ENCODE measurements around the gene MTMR10.
A peak's percentile ranks its signal among the peaks of the same experiment; 100 is the strongest.

MTMR10 gene

DNA sequence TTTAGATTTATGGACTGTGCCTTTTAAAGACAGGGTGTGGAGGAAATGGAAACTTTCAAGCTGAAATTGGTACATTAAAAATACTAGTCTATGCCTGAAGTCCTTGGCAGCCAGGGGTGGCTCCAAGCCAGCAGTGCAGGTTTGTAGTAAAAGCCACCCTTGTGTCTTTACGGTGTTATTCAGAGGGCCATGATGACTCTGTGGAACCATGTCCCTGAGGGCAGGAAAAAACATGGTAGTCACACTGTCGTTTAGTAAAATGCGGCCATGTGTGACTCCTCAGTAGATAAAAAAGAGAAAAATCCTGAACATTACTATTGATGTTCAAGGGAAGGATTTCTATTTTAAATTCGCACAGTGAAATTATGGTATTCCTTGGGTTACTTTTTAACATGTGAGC lies 85.1 kb downstream of the MTMR10 start:
- Histone ChIP-seq H3K4me3 (no peak overlapping the region), H3K4me1 (peaks cover 0 to 25% (median 13%) of the 10 kb centered on the region in 4 donors), H3K27me3 (no peaks in the 10 kb centered on the region), H3K9me3 (no peaks in the 10 kb centered on the region), H3K36me3 (peaks cover 13 to 28% (median 23%) of the 10 kb centered on the region in 3 donors), H3K27ac (no peak overlapping the region)
- no peak for DNase-seq
- TF ChIP-seq, protein P1, sequence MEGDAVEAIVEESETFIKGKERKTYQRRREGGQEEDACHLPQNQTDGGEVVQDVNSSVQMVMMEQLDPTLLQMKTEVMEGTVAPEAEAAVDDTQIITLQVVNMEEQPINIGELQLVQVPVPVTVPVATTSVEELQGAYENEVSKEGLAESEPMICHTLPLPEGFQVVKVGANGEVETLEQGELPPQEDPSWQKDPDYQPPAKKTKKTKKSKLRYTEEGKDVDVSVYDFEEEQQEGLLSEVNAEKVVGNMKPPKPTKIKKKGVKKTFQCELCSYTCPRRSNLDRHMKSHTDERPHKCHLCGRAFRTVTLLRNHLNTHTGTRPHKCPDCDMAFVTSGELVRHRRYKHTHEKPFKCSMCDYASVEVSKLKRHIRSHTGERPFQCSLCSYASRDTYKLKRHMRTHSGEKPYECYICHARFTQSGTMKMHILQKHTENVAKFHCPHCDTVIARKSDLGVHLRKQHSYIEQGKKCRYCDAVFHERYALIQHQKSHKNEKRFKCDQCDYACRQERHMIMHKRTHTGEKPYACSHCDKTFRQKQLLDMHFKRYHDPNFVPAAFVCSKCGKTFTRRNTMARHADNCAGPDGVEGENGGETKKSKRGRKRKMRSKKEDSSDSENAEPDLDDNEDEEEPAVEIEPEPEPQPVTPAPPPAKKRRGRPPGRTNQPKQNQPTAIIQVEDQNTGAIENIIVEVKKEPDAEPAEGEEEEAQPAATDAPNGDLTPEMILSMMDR (IDR thresholded peaks at IDR 0.05): no peak
- intact Hi-C loops (cut with DNase I; ENCODE audit: low total_unique reads): no loop called here

DNA sequence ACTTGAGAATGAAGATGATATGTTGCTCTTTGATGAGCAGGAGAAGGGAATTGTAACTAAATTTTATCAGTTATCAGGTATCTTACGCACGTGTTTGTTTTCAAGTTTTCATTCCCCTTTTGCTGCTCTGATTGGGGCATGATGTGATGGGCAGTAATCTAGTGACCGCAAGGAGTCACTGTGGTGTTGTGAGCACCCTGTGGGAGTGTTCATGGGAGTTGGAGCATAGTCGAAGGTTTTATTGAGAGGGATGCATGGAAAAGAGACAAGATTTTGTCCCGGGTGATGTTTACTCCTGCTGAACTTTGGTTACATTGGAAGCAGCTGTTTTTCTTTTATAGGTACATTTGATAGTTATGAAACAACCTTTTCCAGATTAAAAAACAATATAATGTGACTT lies 85.6 kb downstream of the MTMR10 start:
- no peaks in the 10 kb centered on the region for H3K27me3 ChIP-seq
- no peak overlapping the region for H3K4me3 ChIP-seq
- H3K27ac ChIP-seq: no peak overlapping the region
- DNase-seq: no peak
- no peaks in the 10 kb centered on the region for H3K9me3 ChIP-seq
- intact Hi-C loops (cut with DNase I; ENCODE audit: low total_unique reads): no loop called here
- TF ChIP-seq, protein P1 (IDR thresholded peaks at IDR 0.05): no peak
- H3K36me3 ChIP-seq: peaks cover 9 to 27% (median 17%) of the 10 kb centered on the region in 3 donors
- H3K4me1 ChIP-seq: peaks cover 0 to 25% (median 13%) of the 10 kb centered on the region in 4 donors

DNA sequence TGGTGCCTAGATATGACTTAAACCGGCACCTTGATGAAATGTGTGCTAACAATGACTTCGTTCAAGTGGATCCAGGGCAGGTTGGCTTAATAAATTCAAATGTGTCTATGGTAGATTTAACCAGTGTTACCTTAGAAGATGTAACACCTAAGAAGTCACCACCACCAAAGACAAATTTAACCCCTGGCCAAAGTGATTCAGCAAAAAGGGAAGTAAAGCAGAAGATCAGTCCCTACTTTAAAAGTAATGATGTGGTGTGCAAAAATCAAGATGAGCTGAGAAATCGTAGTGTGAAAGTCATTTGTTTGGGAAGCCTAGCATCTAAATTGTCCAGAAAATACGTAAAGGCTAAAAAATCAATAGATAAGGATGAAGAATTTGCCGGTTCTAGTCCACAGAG lies 86.6 kb downstream of the MTMR10 start:
- no peak for DNase-seq
- intact Hi-C loops (cut with DNase I; ENCODE audit: low total_unique reads): no loop called here
- Histone ChIP-seq H3K27me3 (no peaks in the 10 kb centered on the region), H3K27ac (no peak overlapping the region), H3K36me3 (peaks cover 4 to 20% (median 10%) of the 10 kb centered on the region in 3 donors), H3K4me3 (no peak overlapping the region), H3K9me3 (no peaks in the 10 kb centered on the region), H3K4me1 (peaks cover 0 to 25% (median 13%) of the 10 kb centered on the region in 4 donors)
- TF ChIP-seq, protein P1 (IDR thresholded peaks at IDR 0.05): no peak

DNA sequence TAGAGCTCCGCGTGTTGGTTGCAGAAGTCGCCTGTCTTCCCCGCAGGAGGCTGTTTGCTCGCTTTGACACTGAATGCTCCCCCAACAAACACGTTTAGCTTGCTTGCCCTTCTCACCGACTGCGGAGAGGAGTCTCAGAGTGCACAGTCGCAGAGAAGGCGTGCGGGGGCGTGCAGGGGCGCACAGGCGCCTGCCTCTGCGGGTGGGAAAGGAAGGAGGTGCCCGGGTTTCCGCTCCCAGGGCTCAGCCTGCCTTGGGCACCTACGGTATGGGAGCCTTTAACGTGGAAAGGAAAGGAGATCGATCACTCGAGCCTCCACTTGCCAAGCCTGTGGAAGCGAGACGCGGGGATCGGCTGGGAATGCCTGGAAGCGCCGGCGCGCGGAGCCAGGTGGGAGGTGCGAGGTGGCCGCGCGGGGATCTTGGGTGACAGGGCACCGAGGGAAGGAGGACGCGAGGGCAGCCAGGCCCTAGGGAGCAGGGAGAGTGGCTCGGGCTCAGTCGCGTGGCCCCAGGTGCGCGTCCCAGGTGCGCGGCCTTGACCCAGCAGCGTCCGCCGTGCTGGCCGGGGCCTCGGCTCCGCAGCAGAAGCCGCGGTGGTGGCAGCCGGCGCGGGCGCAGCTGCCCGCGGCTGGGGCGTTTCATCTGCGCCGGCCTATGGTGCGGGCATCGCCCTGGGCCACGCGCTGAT lies 87.8 kb downstream of the MTMR10 start, which contains the start of gene FAN1:
TSS of gene FAN1 (plus strand) at position 419 of the 691 bp plus-strand sequence. CDS start 749 bp downstream, outside the sequence.
- peak within 1 kb of the TSS; percentile 83 to 88 for H3K4me3 ChIP-seq
- intact Hi-C loops (cut with DNase I; ENCODE audit: low total_unique reads): no loop called here
- H3K9me3 ChIP-seq: no peaks in the 10 kb centered on the region
- DNase-seq: peak; percentile 84 to 92
- H3K4me1 ChIP-seq: peaks cover 0 to 25% (median 13%) of the 10 kb centered on the region in 4 donors
- TF ChIP-seq, protein P1 (IDR thresholded peaks at IDR 0.05): no peak
- peak within 1 kb of the TSS; percentile 74 to 75 for H3K27ac ChIP-seq
- H3K36me3 ChIP-seq: peaks cover 0 to 9% (median 0%) of the 10 kb centered on the region in 3 donors
- no peaks in the 10 kb centered on the region for H3K27me3 ChIP-seq

DNA sequence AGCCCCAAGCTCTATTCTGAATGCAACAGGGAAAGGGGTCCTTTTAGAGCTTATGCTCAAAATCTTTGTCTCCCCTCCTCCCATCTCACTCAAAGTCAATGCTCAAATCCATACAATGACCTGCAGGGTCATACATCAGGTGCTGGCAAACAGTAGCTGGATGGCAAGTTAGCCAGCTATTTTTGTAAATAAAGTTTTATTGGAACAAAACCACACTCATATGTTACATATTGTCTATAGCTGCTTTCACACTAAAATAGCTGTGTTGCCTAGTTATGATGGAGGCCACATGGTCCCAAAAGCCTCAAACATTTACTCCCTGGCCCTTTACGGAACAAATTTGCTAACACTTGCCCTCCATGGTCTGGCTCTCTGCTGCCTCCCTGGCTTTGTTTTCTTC lies 89.5 kb downstream of the MTMR10 start:
- no peak for DNase-seq
- H3K27me3 ChIP-seq: no peaks in the 10 kb centered on the region
- no peak overlapping the region for H3K4me3 ChIP-seq
- intact Hi-C loops (cut with DNase I; ENCODE audit: low total_unique reads): no loop called here
- H3K9me3 ChIP-seq: no peaks in the 10 kb centered on the region
- H3K27ac ChIP-seq: no peak overlapping the region
- TF ChIP-seq, protein P1 (IDR thresholded peaks at IDR 0.05): no peak
- no peaks in the 10 kb centered on the region for H3K36me3 ChIP-seq
- H3K4me1 ChIP-seq: peaks cover 0 to 20% (median 13%) of the 10 kb centered on the region in 4 donors

Measured in tibial artery (tissue), 4 donors.